HG02938 (cell line): ENCODE measurements around the gene CDC7.

ENCODE experiments used
- ATAC-seq: cut with Tn5 transposase; IDR thresholded peaks from one replicate; pipeline ENCODE4 v1.9.1; 2021; ENCODE audit warnings: mild to moderate bottlenecking, moderate library complexity; ENCODE audit not compliant: unreplicated experiment

Gene CDC7

GRCh38 chr1:91570120-91570448 lies 69.4 kb downstream of the CDC7 start:
- ATAC-seq: no peak

DNA sequence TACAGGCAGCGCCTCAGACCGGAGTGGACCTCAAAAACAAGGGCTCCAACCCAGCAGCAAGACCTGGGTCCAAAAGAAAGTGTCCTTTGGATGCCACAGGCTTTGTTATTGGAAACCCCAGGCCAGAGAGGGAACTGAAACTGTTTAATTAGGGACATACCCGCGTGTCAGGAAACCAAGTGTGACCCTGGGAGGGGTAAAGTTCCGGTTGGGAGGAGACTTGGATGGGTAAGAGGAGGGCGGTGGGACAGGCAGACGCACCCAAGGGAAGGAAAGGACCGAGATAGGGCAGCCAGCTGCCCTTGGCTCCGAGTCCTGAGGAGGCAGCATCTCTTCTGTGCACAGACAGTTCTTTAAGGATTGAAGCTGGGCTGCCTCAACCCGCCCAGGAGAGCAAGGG lies 71.4 kb downstream of the CDC7 start:
- peak; percentile 61 for ATAC-seq
